Activated T-helper 1 cell treated with anti-CD3 and anti-CD28 coated beads, Interleukin-12 subunit alpha, Interleukin-12 subunit beta, Interleukin-2, Interleukin-4 antibody, amounts not matched to agents 30 ng/mL and 10 ng/mL and 1 ng/mL, durations not matched to agents 14 hours and 24 hours and 36 hours (primary cell): ENCODE data around the gene ETDA. TPM values are rescaled to one million over a fixed set of nuclear protein-coding genes. Genes with fewer than 3 reads are reported as not detected.
A peak's percentile ranks its signal among the peaks of the same experiment; 100 is the strongest.
"Not testable (repeated sequence)": the region's sequence is repeated elsewhere in the genome, so short reads cannot be mapped to it uniquely, and the experiment has no call there.

Source experiments
- DNase-seq: peaks from one replicate; pipeline ENCODE4 v3.0.0; 2021; ENCODE audit warnings: low spot score
- H3K27ac Mint-ChIP-seq: one replicate; pipeline ENCODE4 v1.8.0; 2021; ENCODE audit warnings: mild to moderate bottlenecking, mixed read lengths
- H3K27me3 Mint-ChIP-seq: one replicate; pipeline ENCODE4 v1.8.0; 2022; ENCODE audit warnings: mild to moderate bottlenecking, moderate library complexity, mixed read lengths; ENCODE audit not compliant: insufficient read depth
- H3K36me3 Mint-ChIP-seq: one replicate; pipeline ENCODE4 v1.8.0; 2021; ENCODE audit warnings: low read depth, mixed read lengths
- H3K4me1 Mint-ChIP-seq: one replicate; pipeline ENCODE4 v1.8.0; 2021; ENCODE audit warnings: low read depth, mixed read lengths
- H3K4me3 Mint-ChIP-seq: one replicate; pipeline ENCODE4 v1.8.0; 2021; ENCODE audit warnings: mild to moderate bottlenecking, moderate library complexity, mixed read lengths
- H3K9me3 Mint-ChIP-seq: one replicate; pipeline ENCODE4 v1.8.0; 2021; ENCODE audit warnings: mixed read lengths
- intact Hi-C: fragments of 100-400 bp; cut with micrococcal nuclease; formaldehyde crosslinking; loops from one replicate; pipeline ENCODE4 v1.15.1; 2024
- total RNA-seq: library from RNA; stranded (reverse); gene quantifications from 2 replicates; pipeline ENCODE4 v1.2.3, GENCODE V29; 2022

The ETDA gene
- not detected in 2 replicates for total RNA-seq

DNA sequence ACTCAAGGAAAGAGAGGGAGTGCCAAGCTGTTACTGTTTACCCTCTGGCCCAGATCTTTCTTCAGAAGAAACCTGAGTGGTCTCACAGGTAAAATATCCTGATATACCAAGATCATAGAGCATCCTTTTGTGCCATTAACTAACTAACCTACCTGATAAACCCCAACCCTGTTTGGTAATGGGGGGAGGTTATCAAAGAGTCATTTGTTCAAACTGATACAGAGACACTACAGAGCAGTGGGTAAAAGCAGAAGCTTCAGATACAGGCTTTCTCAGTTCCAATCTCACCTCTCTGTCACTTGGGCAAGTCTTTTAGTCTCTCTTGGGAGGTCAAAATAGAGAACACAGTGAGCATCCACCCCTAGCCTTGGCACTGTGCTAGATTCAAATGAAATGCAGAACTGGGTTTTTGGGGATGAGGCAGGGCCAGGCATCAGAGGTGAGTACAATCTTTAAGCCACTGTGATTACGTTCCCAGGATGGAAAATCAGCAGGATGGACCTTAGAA lies at the start of gene ETDA:
Gene ETDA, plus strand, starts transcription at position 51 of the 508 bp plus-strand sequence. CDS start 1,216 bp downstream, outside the sequence.
- H3K27ac Mint-ChIP-seq, intact Hi-C loops, H3K9me3 Mint-ChIP-seq, H3K27me3 Mint-ChIP-seq, H3K36me3 Mint-ChIP-seq, DNase-seq, H3K4me3 Mint-ChIP-seq, H3K4me1 Mint-ChIP-seq: not testable (repeated sequence)

DNA sequence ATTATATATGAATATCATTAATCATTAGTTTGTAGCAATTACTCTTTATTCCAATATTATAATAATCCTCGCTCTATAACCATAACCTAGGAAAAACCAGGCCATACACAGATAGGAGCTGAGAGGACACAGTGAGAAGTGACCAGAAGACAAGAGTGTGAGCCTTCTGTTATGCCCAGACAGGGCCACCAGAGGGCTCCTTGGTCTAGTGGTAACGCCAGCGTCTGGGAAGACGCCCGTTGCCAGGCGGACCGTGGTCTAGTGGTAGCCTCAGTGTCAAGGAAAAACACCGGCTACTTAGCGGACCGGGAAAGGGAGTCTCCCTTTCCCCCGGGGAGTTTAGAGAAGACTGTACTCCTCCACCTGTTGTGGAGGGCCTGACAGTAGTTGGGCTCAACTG lies 45.4 kb upstream of the ETDA start:
- H3K9me3 Mint-ChIP-seq, H3K27ac Mint-ChIP-seq, H3K4me3 Mint-ChIP-seq, H3K36me3 Mint-ChIP-seq, intact Hi-C loops: not testable (repeated sequence)
- DNase-seq = peak; percentile 5
- Mint-ChIP-seq H3K4me1 (peaks cover 26% of the 10 kb centered on the region), H3K27me3 (peaks cover 20% of the 10 kb centered on the region)

DNA sequence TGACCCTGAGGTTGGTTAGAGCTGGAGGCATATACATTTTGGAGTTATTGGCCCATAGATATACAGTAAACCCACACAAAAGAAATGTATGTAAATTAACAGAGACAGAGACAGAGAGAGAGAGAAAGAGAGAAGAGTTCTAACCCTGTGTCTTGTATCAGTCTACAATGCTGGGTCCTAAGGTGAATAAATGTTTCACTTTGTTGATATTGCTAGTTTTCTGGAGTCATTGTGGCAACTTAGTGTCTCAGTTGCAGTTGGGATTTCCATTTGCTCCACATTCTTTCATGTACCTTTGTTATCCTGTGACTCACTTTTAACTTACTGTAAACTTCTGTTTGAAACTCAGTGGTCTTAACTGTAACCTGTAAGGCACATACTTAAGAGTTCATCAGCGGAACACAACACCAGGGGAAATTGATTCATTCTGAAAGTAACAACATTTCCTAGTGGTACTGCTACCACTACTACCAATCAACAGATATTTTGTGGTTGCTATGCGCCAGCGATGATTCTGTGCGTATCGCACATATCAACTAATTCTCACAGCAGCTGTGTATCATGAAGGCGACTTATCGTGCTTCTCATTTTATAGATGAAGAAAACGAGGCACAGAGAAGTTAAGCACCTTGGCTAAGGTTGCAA lies 38.5 kb upstream of the ETDA start:
- DNase-seq = peak; percentile 55
- H3K36me3 Mint-ChIP-seq = peaks cover 5% of the 10 kb centered on the region
- H3K27me3 Mint-ChIP-seq = no peaks in the 10 kb centered on the region
- intact Hi-C loops = no loop called here
- peak overlapping the region; percentile 35 for H3K4me3 Mint-ChIP-seq
- H3K27ac Mint-ChIP-seq = peak overlapping the region; percentile 82
- H3K9me3 Mint-ChIP-seq = peaks cover 7% of the 10 kb centered on the region
- H3K4me1 Mint-ChIP-seq = peaks cover 34% of the 10 kb centered on the region

DNA sequence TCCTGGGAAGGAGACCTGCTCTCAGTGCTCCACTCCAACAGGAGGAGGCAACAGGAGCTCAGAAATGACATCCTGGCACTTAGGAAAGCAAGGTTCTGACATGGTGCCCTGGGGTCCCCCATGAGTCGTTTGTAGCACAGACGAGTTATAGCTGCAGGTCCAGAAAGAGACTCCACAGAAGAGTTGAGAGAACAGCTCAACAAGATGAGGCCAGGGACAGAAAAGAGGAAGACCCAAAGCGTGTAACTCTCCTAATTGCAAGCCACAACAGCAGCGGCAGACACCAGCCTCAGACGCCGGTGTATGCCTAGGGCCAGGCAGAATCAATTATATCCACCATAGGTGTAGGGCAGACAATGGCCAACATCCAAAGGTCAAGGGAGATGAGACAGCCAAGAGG lies 5.9 kb upstream of the ETDA start:
- DNase-seq, H3K27ac Mint-ChIP-seq, H3K36me3 Mint-ChIP-seq, H3K27me3 Mint-ChIP-seq, H3K9me3 Mint-ChIP-seq, H3K4me1 Mint-ChIP-seq, H3K4me3 Mint-ChIP-seq, intact Hi-C loops: not testable (repeated sequence)

DNA sequence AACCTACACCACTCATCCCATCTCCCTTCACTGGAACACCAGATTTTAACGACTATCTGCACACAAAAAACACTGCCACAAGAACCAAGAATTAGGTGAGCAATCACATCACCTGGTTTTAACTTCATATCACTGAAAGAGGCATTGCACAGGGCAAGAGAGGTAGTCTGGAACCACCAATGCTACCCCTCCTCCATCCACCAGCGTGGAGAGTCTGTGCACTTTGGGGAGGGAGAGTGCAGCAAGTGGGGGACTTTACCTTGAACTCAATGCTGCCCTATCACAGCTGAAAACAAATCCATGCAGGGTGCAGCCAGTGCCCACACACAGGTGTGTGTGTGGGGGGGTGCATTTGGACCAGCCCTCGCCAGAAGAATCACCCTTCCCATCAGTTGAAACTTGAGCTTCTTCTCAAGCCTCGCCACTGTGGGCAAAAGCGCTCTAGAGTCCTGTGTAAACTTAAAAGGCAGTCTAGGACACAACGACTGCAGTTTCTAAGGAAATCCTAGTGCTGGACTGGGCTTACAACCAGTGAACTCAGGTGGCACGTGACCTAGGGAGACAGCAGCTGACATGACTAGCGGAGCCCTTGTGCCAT lies 4.3 kb downstream of the ETDA start:
- H3K4me1 Mint-ChIP-seq, DNase-seq, H3K9me3 Mint-ChIP-seq, H3K36me3 Mint-ChIP-seq, H3K27me3 Mint-ChIP-seq, H3K27ac Mint-ChIP-seq, H3K4me3 Mint-ChIP-seq, intact Hi-C loops: not testable (repeated sequence)

DNA sequence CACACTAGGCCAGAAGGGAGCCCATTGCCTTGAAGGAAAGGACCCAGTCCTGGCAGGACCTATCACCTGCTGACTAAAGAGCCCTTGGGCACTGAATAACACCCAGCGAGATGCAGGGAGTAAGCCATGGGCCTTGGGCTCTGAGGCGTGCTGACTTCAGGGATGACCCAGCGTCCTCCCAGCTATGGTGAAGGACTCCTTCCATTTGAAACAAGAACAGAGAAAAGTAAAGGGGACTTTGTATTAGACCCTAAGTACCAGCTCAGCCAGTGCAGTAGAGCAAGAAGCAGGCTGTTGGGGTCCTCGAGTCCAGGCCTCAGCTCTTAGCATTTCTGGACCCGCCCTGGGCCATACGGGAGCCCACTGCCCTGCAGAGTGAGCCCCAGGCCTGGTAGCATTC lies 5.1 kb downstream of the ETDA start:
- Mint-ChIP-seq H3K27me3 (peaks cover 1% of the 10 kb centered on the region), H3K27ac (no peak overlapping the region), H3K4me3 (no peak overlapping the region), H3K9me3 (peaks cover 4% of the 10 kb centered on the region), H3K36me3 (no peaks in the 10 kb centered on the region), H3K4me1 (no peaks in the 10 kb centered on the region)
- DNase-seq = no peak
- intact Hi-C loops = no loop called here

DNA sequence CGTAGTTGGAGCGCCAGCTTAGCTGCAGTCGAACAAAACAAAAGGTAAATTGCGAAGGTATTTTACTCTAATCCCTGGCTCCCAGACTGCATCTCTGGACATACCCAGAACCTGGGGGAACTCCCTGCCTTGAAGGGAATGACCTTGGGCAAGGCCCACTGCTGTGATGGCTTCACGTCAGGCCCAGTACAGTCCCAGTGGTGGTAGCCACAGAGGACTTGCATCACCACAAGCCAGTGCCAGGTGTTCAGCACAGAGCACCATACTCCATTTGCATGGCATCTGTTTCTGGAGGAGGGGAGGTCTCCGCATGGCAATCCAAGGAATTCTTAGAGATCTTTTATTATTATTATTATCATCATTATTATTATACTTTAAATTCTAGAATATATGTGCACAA lies 5.6 kb downstream of the ETDA start:
- Mint-ChIP-seq H3K27ac (no peak overlapping the region), H3K4me3 (no peak overlapping the region), H3K4me1 (no peaks in the 10 kb centered on the region), H3K9me3 (peaks cover 8% of the 10 kb centered on the region), H3K36me3 (no peaks in the 10 kb centered on the region), H3K27me3 (peaks cover 1% of the 10 kb centered on the region)
- intact Hi-C loops = no loop called here
- DNase-seq = no peak

DNA sequence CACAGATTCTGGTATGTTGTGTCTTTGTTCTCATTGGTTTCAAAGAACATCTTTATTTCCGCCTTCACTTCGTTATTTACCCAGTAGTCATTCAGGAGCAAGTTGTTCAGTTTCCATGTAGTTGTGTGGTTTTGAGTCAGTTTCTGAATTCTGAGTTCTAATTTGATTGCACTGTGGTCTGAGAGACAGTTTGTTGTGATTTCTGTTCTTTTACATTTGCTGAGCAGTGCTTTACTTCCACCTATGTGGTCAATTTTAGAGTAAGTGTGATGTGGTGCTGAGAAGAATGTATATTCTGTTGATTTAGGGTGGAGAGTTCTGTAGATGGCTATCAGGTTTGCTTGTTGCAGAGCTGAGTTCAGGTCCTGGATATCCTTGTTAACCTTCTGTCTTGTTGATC lies 9.1 kb downstream of the ETDA start:
- H3K36me3 Mint-ChIP-seq, H3K4me1 Mint-ChIP-seq, intact Hi-C loops, DNase-seq, H3K27me3 Mint-ChIP-seq, H3K27ac Mint-ChIP-seq, H3K4me3 Mint-ChIP-seq: not testable (repeated sequence)
- H3K9me3 Mint-ChIP-seq = peaks cover 26% of the 10 kb centered on the region

DNA sequence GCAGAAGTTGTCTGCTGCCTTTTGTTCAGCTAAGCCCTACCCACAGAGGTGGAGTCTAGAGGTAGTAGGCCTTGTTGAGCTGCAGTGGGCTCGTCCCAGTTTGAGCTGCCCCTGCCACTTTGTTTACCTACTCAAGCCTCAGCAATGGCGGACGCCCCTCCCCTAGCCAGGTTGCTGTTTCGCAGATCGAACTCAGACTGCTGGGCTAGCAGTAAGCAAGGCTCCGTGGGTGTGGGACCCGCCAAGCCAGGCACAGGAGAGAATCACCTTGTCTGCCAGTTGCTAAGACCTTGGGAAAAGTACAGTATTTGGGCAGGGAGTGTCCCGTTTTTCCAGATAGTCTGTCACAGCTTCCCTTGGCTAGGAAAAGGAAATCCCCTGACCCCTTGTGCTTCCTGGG lies 11.5 kb downstream of the ETDA start:
- H3K36me3 Mint-ChIP-seq, H3K4me1 Mint-ChIP-seq, H3K27me3 Mint-ChIP-seq, DNase-seq, H3K4me3 Mint-ChIP-seq, H3K27ac Mint-ChIP-seq, intact Hi-C loops: not testable (repeated sequence)
- H3K9me3 Mint-ChIP-seq = peaks cover 29% of the 10 kb centered on the region

DNA sequence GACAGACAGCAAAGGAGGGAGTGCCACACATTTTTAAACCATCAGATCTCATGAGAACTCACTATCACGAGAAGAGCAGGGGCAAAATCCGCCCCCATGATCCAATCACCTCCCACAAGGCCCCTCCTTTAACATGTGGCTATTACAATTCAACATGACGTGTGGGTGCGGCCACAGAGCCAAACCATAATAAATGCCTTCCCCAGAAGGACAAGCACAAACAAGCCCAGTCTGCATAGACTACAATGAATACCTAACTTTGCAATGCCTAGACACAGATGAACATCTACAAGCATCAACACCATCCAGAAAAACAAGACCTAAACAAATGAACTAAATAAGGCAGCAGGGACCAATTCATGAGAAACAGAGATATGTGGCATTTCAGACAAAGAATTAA lies 12.3 kb downstream of the ETDA start:
- no peak overlapping the region for H3K27ac Mint-ChIP-seq
- peaks cover 4% of the 10 kb centered on the region for H3K27me3 Mint-ChIP-seq
- intact Hi-C loops = no loop called here
- H3K4me3 Mint-ChIP-seq = no peak overlapping the region
- DNase-seq = no peak
- H3K36me3 Mint-ChIP-seq = no peaks in the 10 kb centered on the region
- H3K9me3 Mint-ChIP-seq = peaks cover 29% of the 10 kb centered on the region
- H3K4me1 Mint-ChIP-seq = no peaks in the 10 kb centered on the region

DNA sequence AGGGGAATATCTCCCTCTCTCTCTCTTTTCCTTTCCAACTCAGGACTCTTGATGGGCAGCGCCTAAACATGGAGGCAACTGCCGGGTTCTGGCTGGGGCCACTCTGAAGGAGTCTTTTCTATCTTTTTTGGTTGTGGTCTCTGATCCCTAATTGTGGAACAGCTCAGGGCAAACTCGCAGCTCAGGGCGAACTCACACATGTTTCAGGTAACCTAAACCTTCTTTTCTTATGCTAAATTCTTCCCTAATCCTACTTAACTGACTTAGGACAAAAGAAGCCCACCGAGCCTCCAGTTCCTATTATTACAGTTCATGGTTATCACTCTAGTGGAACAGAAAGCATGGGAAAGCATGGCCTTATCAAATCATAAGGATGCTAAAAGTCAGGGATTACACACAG lies 21.3 kb downstream of the ETDA start:
- Mint-ChIP-seq H3K9me3 (peaks cover 9% of the 10 kb centered on the region), H3K4me3 (no peak overlapping the region), H3K36me3 (peaks cover 4% of the 10 kb centered on the region), H3K27me3 (no peaks in the 10 kb centered on the region), H3K4me1 (no peaks in the 10 kb centered on the region), H3K27ac (no peak overlapping the region)
- intact Hi-C loops = no loop called here
- no peak for DNase-seq

DNA sequence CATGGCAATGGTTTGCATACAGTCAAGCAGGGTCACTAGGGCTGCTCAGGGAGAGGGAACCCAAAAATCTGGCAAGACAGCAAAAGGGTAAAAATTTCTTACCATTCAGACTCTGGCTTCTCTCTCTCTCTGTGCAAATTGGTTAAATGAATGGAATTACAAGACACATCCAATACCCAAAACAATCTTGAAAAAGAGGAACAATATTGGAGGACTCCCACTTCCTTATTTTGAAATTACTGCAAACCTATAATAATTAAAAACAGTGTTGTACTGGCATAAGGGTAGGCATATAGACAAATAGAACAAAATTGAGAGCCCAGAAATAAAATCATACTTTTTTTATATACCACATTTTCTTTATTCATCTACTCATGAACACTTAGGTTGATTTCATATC lies 24.1 kb downstream of the ETDA start:
- Mint-ChIP-seq H3K27ac (no peak overlapping the region), H3K9me3 (peaks cover 34% of the 10 kb centered on the region), H3K4me3 (no peak overlapping the region), H3K4me1 (no peaks in the 10 kb centered on the region), H3K36me3 (peaks cover 4% of the 10 kb centered on the region), H3K27me3 (no peaks in the 10 kb centered on the region)
- intact Hi-C loops = no loop called here
- no peak for DNase-seq

DNA sequence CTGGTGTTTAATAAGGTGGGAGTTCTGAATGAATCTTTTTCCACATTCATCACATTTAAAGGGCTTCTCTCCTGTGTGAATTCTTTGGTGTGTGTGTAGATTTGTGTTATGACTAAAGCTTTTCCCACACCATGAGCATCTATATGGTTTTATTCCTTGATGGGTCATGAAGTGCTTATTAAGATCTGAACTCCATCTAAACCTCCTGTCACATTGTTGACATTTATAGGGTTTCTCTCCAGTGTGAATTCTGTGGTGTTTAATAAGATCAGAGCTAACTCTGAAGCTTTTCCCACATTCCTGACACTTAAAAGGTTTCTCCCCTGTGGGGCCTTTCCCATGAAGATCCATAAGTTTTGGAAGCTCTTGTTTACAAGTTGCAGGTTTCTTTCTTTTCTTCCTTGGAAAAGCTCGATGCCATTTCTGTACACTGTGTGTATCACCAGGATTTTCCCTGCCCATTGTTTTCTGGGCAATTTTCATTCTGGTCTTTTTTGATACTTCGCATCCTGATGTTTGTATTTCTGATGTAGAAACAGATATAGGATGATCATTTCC lies 35.5 kb downstream of the ETDA start:
- peaks cover 48% of the 10 kb centered on the region for H3K9me3 Mint-ChIP-seq
- intact Hi-C loops = no loop called here
- no peak overlapping the region for H3K4me3 Mint-ChIP-seq

More for the DNA sequence above, 35.5 kb downstream of the ETDA start:
- Mint-ChIP-seq H3K27ac (no peak overlapping the region), H3K4me1 (no peaks in the 10 kb centered on the region), H3K27me3 (no peaks in the 10 kb centered on the region), H3K36me3 (peaks cover 27% of the 10 kb centered on the region)
- no peak for DNase-seq
